ENCODE measurements around the gene MB.

GRCh38 chr22:35632935-35633334 is 15.8 kb upstream of the MB start:
- TF ChIP-seq BHLHE40 (IDR thresholded peaks at IDR 0.05; ENCODE audit: low read depth, low read length) = no peak
- TF ChIP-seq CTCF (IDR thresholded peaks at IDR 0.05) = no peak
- no peak for TF ChIP-seq POLR2A (IDR thresholded peaks at IDR 0.05; ENCODE audit: low read length)
- TF ChIP-seq GATA3 (IDR thresholded peaks at IDR 0.05; ENCODE audit: borderline replicate concordance) = no peak
- no peak for TF ChIP-seq EP300 (IDR thresholded peaks at IDR 0.05)
- TF ChIP-seq USF2 (IDR thresholded peaks at IDR 0.05) = no peak
- no peak for TF ChIP-seq MAX (IDR thresholded peaks at IDR 0.05)
- TF ChIP-seq PBX3 (IDR thresholded peaks at IDR 0.05) = no peak
